Keratinocyte (primary cell): ENCODE measurements around the gene ADCY5.

ENCODE experiments used
- EZH2 ChIP-seq: IDR thresholded peaks from one replicate; pipeline ENCODE4 v1.6.1; 2012; ENCODE audit warnings: inconsistent platforms, mild to moderate bottlenecking, low read length, moderate library complexity
- TF ChIP-seq, protein P1 (sequence below), 3 experiments: IDR thresholded peaks in 1 of 3; conservative IDR thresholded peaks in 1 of 3; optimal IDR thresholded peaks in 1 of 3; 2 replicates in 2 of 3; 3 replicates in 1 of 3; pipeline versions ENCODE3 to v1.5.1; 2011; ENCODE audit warnings: low read length in 3 of 3, mild to moderate bottlenecking in 3 of 3, moderate library complexity in 2 of 3, control low read depth in 1 of 3, inconsistent platforms in 1 of 3; ENCODE audit not compliant: insufficient read depth in 2 of 3; ENCODE audit errors: extremely low read depth in 1 of 3

DNA sequence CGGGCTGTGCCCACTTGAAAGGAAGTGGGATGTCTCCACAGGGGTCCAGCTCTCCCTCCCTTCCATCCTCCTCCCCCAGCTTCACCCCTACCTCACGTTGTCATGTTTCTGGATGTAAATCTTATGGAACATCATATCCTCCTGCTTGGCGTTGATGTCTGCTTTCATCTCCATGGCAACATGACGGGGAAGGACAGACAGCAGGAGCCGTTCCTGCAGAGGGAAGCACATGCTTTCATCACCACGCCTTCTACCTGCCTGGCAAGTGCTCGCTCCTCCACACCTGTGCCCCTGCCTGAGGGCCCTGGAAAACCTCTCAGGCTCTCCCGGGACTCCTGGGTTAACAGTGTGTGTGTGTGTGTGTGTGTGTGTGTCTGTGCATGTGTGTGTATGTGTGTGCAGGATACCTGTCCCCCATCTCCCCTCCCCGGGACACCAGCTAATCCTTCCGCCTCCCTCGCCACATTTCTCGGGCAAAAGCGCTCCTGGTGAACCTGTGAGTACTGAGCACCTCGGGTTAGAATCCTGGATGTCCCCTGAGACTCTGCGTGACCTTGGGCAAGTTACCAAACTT lies 101.1 kb downstream of the ADCY5 start:
- TF ChIP-seq, protein P1, sequence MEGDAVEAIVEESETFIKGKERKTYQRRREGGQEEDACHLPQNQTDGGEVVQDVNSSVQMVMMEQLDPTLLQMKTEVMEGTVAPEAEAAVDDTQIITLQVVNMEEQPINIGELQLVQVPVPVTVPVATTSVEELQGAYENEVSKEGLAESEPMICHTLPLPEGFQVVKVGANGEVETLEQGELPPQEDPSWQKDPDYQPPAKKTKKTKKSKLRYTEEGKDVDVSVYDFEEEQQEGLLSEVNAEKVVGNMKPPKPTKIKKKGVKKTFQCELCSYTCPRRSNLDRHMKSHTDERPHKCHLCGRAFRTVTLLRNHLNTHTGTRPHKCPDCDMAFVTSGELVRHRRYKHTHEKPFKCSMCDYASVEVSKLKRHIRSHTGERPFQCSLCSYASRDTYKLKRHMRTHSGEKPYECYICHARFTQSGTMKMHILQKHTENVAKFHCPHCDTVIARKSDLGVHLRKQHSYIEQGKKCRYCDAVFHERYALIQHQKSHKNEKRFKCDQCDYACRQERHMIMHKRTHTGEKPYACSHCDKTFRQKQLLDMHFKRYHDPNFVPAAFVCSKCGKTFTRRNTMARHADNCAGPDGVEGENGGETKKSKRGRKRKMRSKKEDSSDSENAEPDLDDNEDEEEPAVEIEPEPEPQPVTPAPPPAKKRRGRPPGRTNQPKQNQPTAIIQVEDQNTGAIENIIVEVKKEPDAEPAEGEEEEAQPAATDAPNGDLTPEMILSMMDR (optimal IDR thresholded peaks at IDR 0.05 in 1 of 3, IDR thresholded peaks at IDR 0.05 in 1 of 3, conservative IDR thresholded peaks at IDR 0.05 in 1 of 3; ENCODE audit: extremely low read depth in 1 of 3, insufficient read depth in 2 of 3, low read length in 3 of 3) = no peak
- TF ChIP-seq EZH2 = no peak
